OCI-LY3 (cell line): Measurements from ENCODE around the gene REL.

ENCODE experiments used
- EZH2phosphoT487 ChIP-seq: fragments of 200-600 bp; shearing (Covaris generic); IDR thresholded peaks from 2 replicates; pipeline ENCODE4 v1.6.1; 2018; ENCODE audit warnings: antibody characterized with exemption, mixed run types, low read depth
- TF ChIP-seq, protein P1 (sequence below): fragments of 200-600, 300-600 bp; sonication (generic); IDR thresholded peaks from 2 replicates; pipeline ENCODE4 v1.5.1; 2014; ENCODE audit warnings: antibody characterized with exemption, low read length, low read depth

DNA sequence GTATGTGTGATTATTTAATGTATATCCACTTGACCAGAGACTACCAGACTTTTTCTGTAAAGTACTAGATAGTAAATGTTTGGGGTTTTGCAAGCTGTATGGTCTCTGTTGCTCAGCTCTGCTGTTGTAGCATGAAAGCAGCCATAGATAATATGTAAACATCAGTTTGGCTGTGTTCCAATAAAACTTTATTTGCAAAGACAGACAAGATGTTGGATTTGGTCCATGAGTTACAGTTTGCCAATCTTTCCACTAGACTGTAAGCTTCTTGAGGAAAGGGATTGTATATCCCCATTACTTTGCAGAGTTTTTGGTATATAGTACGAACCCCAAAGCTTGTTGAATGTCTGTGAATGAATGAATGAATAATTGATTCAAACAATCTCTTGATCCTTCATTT, 17.2 kb downstream of the REL start:
- TF ChIP-seq, protein P1, sequence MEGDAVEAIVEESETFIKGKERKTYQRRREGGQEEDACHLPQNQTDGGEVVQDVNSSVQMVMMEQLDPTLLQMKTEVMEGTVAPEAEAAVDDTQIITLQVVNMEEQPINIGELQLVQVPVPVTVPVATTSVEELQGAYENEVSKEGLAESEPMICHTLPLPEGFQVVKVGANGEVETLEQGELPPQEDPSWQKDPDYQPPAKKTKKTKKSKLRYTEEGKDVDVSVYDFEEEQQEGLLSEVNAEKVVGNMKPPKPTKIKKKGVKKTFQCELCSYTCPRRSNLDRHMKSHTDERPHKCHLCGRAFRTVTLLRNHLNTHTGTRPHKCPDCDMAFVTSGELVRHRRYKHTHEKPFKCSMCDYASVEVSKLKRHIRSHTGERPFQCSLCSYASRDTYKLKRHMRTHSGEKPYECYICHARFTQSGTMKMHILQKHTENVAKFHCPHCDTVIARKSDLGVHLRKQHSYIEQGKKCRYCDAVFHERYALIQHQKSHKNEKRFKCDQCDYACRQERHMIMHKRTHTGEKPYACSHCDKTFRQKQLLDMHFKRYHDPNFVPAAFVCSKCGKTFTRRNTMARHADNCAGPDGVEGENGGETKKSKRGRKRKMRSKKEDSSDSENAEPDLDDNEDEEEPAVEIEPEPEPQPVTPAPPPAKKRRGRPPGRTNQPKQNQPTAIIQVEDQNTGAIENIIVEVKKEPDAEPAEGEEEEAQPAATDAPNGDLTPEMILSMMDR: no peak
- no peak for TF ChIP-seq EZH2phosphoT487
